ENCODE measurements around the gene NPY1R.

Gene NPY1R

GRCh38 chr4:163332526-163333406 is at the start of gene NPY1R:
NPY1R (minus strand) TSS chr4:163332596; CDS start chr4:163326554, 6,042 bp downstream.
- Histone ChIP-seq H3K9ac (no peak within 1 kb of the TSS), H3K4me2 (peak within 1 kb of the TSS; percentile 47), H3K9me3 (peaks cover 18% of the 10 kb centered on the region), H4K20me1 (no peaks in the 10 kb centered on the region), H3K27me3 (no peaks in the 10 kb centered on the region), H3K36me3 (no peaks in the 10 kb centered on the region), H3K4me1 (no peaks in the 10 kb centered on the region), H3K27ac (no peak within 1 kb of the TSS), H3K4me3 (peak within 1 kb of the TSS; percentile 37)
- TF ChIP-seq Cebpa-rat (IDR thresholded peaks at IDR 0.05): no peak

- H4K20me1 ChIP-seq: no peaks in the 10 kb centered on the region
- no peaks in the 10 kb centered on the region for H3K27me3 ChIP-seq
- no peak overlapping the region for H3K9ac ChIP-seq
- no peak overlapping the region for H3K4me3 ChIP-seq
- H3K4me1 ChIP-seq: no peaks in the 10 kb centered on the region
- no peaks in the 10 kb centered on the region for H3K9me3 ChIP-seq
- no peaks in the 10 kb centered on the region for H3K36me3 ChIP-seq
- TF ChIP-seq Cebpa-rat (IDR thresholded peaks at IDR 0.05): no peak
- no peak overlapping the region for H3K27ac ChIP-seq
- H3K4me2 ChIP-seq: no peak overlapping the region
Observed at GRCh38 chr4:163380703-163381102, 48.3 kb upstream of the NPY1R start.

- no peaks in the 10 kb centered on the region for H3K36me3 ChIP-seq
- no peaks in the 10 kb centered on the region for H4K20me1 ChIP-seq
- no peak overlapping the region for H3K9ac ChIP-seq
- H3K9me3 ChIP-seq: no peaks in the 10 kb centered on the region
- no peak overlapping the region for H3K4me2 ChIP-seq
- H3K4me3 ChIP-seq: no peak overlapping the region
- no peak for TF ChIP-seq Cebpa-rat (IDR thresholded peaks at IDR 0.05)
- H3K27ac ChIP-seq: no peak overlapping the region
- no peaks in the 10 kb centered on the region for H3K27me3 ChIP-seq
- no peaks in the 10 kb centered on the region for H3K4me1 ChIP-seq
Observed at GRCh38 chr4:163378661-163379060, 46.3 kb upstream of the NPY1R start.

- Histone ChIP-seq H3K9me3 (no peaks in the 10 kb centered on the region), H3K9ac (no peak overlapping the region), H3K27ac (no peak overlapping the region), H4K20me1 (no peaks in the 10 kb centered on the region), H3K27me3 (no peaks in the 10 kb centered on the region), H3K36me3 (no peaks in the 10 kb centered on the region), H3K4me2 (no peak overlapping the region), H3K4me3 (no peak overlapping the region), H3K4me1 (no peaks in the 10 kb centered on the region)
- TF ChIP-seq Cebpa-rat (IDR thresholded peaks at IDR 0.05): no peak
Observed at GRCh38 chr4:163372029-163372428, 39.6 kb upstream of the NPY1R start.

GRCh38 chr4:163367651-163368050 is 35.3 kb upstream of the NPY1R start:
- Histone ChIP-seq H3K27me3 (no peaks in the 10 kb centered on the region), H3K36me3 (no peaks in the 10 kb centered on the region), H3K27ac (no peak overlapping the region), H3K4me3 (no peak overlapping the region), H4K20me1 (no peaks in the 10 kb centered on the region), H3K4me1 (no peaks in the 10 kb centered on the region), H3K9me3 (no peaks in the 10 kb centered on the region), H3K9ac (no peak overlapping the region), H3K4me2 (no peak overlapping the region)
- no peak for TF ChIP-seq Cebpa-rat (IDR thresholded peaks at IDR 0.05)

- H3K27ac ChIP-seq: no peak overlapping the region
- no peaks in the 10 kb centered on the region for H4K20me1 ChIP-seq
- H3K4me2 ChIP-seq: no peak overlapping the region
- no peaks in the 10 kb centered on the region for H3K36me3 ChIP-seq
- no peak overlapping the region for H3K4me3 ChIP-seq
- H3K9me3 ChIP-seq: no peaks in the 10 kb centered on the region
- no peaks in the 10 kb centered on the region for H3K4me1 ChIP-seq
- no peaks in the 10 kb centered on the region for H3K27me3 ChIP-seq
- no peak for TF ChIP-seq Cebpa-rat (IDR thresholded peaks at IDR 0.05)
- H3K9ac ChIP-seq: no peak overlapping the region
Observed at GRCh38 chr4:163356104-163356503, 23.7 kb upstream of the NPY1R start.

GRCh38 chr4:163353054-163353453 is 20.7 kb upstream of the NPY1R start:
- Histone ChIP-seq H3K27me3 (no peaks in the 10 kb centered on the region), H3K4me2 (no peak overlapping the region), H3K4me1 (no peaks in the 10 kb centered on the region), H3K9ac (no peak overlapping the region), H3K36me3 (no peaks in the 10 kb centered on the region), H3K4me3 (no peak overlapping the region), H3K27ac (no peak overlapping the region), H3K9me3 (no peaks in the 10 kb centered on the region), H4K20me1 (no peaks in the 10 kb centered on the region)
- no peak for TF ChIP-seq Cebpa-rat (IDR thresholded peaks at IDR 0.05)

- no peak overlapping the region for H3K4me2 ChIP-seq
Observed at GRCh38 chr4:163350672-163351071, 18.3 kb upstream of the NPY1R start.

GRCh38 chr4:163344147-163345125 is 12.0 kb upstream of the NPY1R start:
- no peaks in the 10 kb centered on the region for H3K27me3 ChIP-seq

More at GRCh38 chr4:163350672-163351071, 18.3 kb upstream of the NPY1R start:
- Histone ChIP-seq H3K9ac (no peak overlapping the region), H3K27me3 (no peaks in the 10 kb centered on the region), H3K9me3 (no peaks in the 10 kb centered on the region), H3K36me3 (no peaks in the 10 kb centered on the region), H3K4me1 (no peaks in the 10 kb centered on the region), H4K20me1 (no peaks in the 10 kb centered on the region), H3K4me3 (no peak overlapping the region), H3K27ac (no peak overlapping the region)
- no peak for TF ChIP-seq Cebpa-rat (IDR thresholded peaks at IDR 0.05)

More at GRCh38 chr4:163344147-163345125, 12.0 kb upstream of the NPY1R start:
- H3K9ac ChIP-seq: no peak overlapping the region
- no peak overlapping the region for H3K4me2 ChIP-seq
- peaks cover 11% of the 10 kb centered on the region for H3K9me3 ChIP-seq
- TF ChIP-seq Cebpa-rat (IDR thresholded peaks at IDR 0.05): no peak
- no peaks in the 10 kb centered on the region for H3K4me1 ChIP-seq
- H3K4me3 ChIP-seq: no peak overlapping the region
- H4K20me1 ChIP-seq: no peaks in the 10 kb centered on the region
- no peaks in the 10 kb centered on the region for H3K36me3 ChIP-seq
- H3K27ac ChIP-seq: no peak overlapping the region

Data from BLaER1 (cell line).